NCI-H187 (cell line): ENCODE data around the gene GBP3.
"Not testable (repeated sequence)": the region's sequence is repeated elsewhere in the genome, so short reads cannot be mapped to it uniquely, and the experiment has no call there.

Experiments
- DNase-seq, 2 experiments: peaks; one replicate each; lab custom pipeline; 2025; lab: John Stamatoyannopoulos, UW

GBP3 gene

GRCh38 chr1:89040315-89040626 is 17.6 kb upstream of the GBP3 start:
- no peak for DNase-seq

- no peak for DNase-seq
Observed at GRCh38 chr1:89037186-89037585, 14.5 kb upstream of the GBP3 start.

- DNase-seq: no peak
Observed at GRCh38 chr1:89035080-89035479, 12.4 kb upstream of the GBP3 start.

GRCh38 chr1:89034004-89034403 is 11.3 kb upstream of the GBP3 start:
- DNase-seq: not testable (repeated sequence)

- not testable (repeated sequence) for DNase-seq
Observed at GRCh38 chr1:89029051-89029450, 6.4 kb upstream of the GBP3 start.

GRCh38 chr1:89025928-89026327 is 3.3 kb upstream of the GBP3 start:
- no peak for DNase-seq

GRCh38 chr1:89023026-89023425 is 360 bp upstream of the GBP3 start:
- no peak for DNase-seq

- not testable (repeated sequence) for DNase-seq
Observed at GRCh38 chr1:89018318-89018717, 4.3 kb downstream of the GBP3 start.

GRCh38 chr1:89008511-89008910 is 14.2 kb downstream of the GBP3 start:
- no peak for DNase-seq

GRCh38 chr1:89005286-89006151 is 17.1 kb downstream of the GBP3 start:
- DNase-seq: no peak

- DNase-seq: not testable (repeated sequence)
Observed at GRCh38 chr1:89002176-89002575, 20.5 kb downstream of the GBP3 start.

- DNase-seq: no peak
Observed at GRCh38 chr1:89001510-89001909, 21.2 kb downstream of the GBP3 start.

- DNase-seq: peak; percentile 25 to 42
Observed at GRCh38 chr1:88998716-88999115, 23.9 kb downstream of the GBP3 start.

GRCh38 chr1:88990426-88990825 is 32.2 kb downstream of the GBP3 start:
- DNase-seq: no peak

GRCh38 chr1:88985692-88986091 is 37.0 kb downstream of the GBP3 start:
- no peak for DNase-seq

- no peak for DNase-seq
Observed at GRCh38 chr1:88985032-88985431, 37.6 kb downstream of the GBP3 start.

GRCh38 chr1:88984569-88984968 is 38.1 kb downstream of the GBP3 start:
- no peak for DNase-seq

- no peak for DNase-seq
Observed at GRCh38 chr1:88983791-88984559, 38.7 kb downstream of the GBP3 start.

GRCh38 chr1:88982055-88982454 is 40.6 kb downstream of the GBP3 start:
- no peak for DNase-seq

- not testable (repeated sequence) for DNase-seq
Observed at GRCh38 chr1:88981506-88981905, 41.2 kb downstream of the GBP3 start.

- no peak for DNase-seq
Observed at GRCh38 chr1:88980870-88981269, 41.8 kb downstream of the GBP3 start.

- DNase-seq: no peak
Observed at GRCh38 chr1:88979749-88980116, 42.9 kb downstream of the GBP3 start.

GRCh38 chr1:88979054-88979748 is 43.5 kb downstream of the GBP3 start:
- no peak for DNase-seq
